ENCODE data around the gene MX2.

- TF ChIP-seq, protein P1, sequence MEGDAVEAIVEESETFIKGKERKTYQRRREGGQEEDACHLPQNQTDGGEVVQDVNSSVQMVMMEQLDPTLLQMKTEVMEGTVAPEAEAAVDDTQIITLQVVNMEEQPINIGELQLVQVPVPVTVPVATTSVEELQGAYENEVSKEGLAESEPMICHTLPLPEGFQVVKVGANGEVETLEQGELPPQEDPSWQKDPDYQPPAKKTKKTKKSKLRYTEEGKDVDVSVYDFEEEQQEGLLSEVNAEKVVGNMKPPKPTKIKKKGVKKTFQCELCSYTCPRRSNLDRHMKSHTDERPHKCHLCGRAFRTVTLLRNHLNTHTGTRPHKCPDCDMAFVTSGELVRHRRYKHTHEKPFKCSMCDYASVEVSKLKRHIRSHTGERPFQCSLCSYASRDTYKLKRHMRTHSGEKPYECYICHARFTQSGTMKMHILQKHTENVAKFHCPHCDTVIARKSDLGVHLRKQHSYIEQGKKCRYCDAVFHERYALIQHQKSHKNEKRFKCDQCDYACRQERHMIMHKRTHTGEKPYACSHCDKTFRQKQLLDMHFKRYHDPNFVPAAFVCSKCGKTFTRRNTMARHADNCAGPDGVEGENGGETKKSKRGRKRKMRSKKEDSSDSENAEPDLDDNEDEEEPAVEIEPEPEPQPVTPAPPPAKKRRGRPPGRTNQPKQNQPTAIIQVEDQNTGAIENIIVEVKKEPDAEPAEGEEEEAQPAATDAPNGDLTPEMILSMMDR (IDR thresholded peaks at IDR 0.05; ENCODE audit: low read depth, low read length): no peak
- TF ChIP-seq EZH2phosphoT487 (IDR thresholded peaks at IDR 0.05; ENCODE audit: low read depth): no peak
Observed at GRCh38 chr21:41419921-41420862, 58.4 kb downstream of the MX2 start.
